ENCODE results near the gene SLC39A11.
"Not testable (repeated sequence)": the region's sequence is repeated elsewhere in the genome, so short reads cannot be mapped to it uniquely, and the experiment has no call there.

Gene SLC39A11

DNA sequence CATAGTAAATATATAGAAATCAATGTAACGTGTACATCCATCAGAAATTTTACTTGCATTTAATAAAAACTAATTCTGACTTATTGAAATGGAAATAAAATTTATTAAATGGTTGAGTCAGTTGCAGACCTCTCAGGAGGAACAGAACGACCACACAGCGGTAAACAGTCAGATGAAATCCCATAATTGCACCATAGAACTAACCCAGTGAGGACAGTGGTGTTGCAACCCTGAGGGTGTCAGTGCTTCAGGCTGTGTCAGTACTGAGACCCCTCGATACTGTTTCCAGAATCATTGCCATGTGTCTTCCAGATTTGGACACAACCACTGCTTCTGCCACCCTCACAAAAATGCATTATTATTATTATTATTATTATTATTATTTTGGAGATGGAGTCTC lies 43.3 kb upstream of the SLC39A11 start:
- DNase-seq (ENCODE audit: low read depth) = no peak
- no peak overlapping the region for H3K4me3 ChIP-seq (ENCODE audit: low read depth, low read length)
- TF ChIP-seq CTCF (conservative IDR thresholded peaks at IDR 0.05; ENCODE audit: low read depth, low read length) = no peak

- no peak overlapping the region for H3K4me3 ChIP-seq (ENCODE audit: low read depth, low read length)
- TF ChIP-seq CTCF (conservative IDR thresholded peaks at IDR 0.05; ENCODE audit: low read depth, low read length) = no peak
- DNase-seq (ENCODE audit: low read depth) = no peak
Measured at GRCh38 chr17:73133911-73134649, 41.6 kb upstream of the SLC39A11 start.

GRCh38 chr17:73132085-73132492 lies 39.6 kb upstream of the SLC39A11 start:
- H3K4me3 ChIP-seq (ENCODE audit: low read depth, low read length) = no peak overlapping the region
- DNase-seq (ENCODE audit: low read depth) = no peak
- no peak for TF ChIP-seq CTCF (conservative IDR thresholded peaks at IDR 0.05; ENCODE audit: low read depth, low read length)

GRCh38 chr17:73131439-73131838 lies 39.0 kb upstream of the SLC39A11 start:
- DNase-seq (ENCODE audit: low read depth); H3K4me3 ChIP-seq (ENCODE audit: low read depth, low read length): not testable (repeated sequence)

GRCh38 chr17:73130977-73131376 lies 38.5 kb upstream of the SLC39A11 start:
- no peak overlapping the region for H3K4me3 ChIP-seq (ENCODE audit: low read depth, low read length)
- DNase-seq (ENCODE audit: low read depth) = no peak
- no peak for TF ChIP-seq CTCF (conservative IDR thresholded peaks at IDR 0.05; ENCODE audit: low read depth, low read length)

DNA sequence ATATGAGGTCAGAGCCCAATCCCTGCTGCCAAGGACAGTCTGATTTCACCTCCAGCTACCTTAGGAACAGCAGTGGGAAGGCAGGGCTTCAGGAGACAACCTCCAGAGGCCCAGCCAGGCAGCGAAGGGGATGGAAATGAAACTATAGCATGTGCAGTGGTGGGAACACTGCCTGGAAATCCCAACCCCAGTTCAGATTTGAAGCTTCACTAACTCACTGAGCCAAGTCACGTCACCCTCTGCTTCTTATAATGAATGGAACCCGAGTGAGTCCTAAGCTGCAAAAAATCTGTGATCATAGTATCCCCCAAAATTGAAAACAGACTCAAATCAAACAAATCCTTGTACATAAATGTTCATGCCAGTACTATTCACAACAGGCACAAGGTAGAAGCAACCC lies 36.0 kb upstream of the SLC39A11 start:
- H3K4me3 ChIP-seq (ENCODE audit: low read depth, low read length) = no peak overlapping the region
- no peak for DNase-seq (ENCODE audit: low read depth)
- no peak for TF ChIP-seq CTCF (conservative IDR thresholded peaks at IDR 0.05; ENCODE audit: low read depth, low read length)

- no peak overlapping the region for H3K4me3 ChIP-seq (ENCODE audit: low read depth, low read length)
- no peak for DNase-seq (ENCODE audit: low read depth)
- peak; percentile 37 for TF ChIP-seq CTCF (conservative IDR thresholded peaks at IDR 0.05; ENCODE audit: low read depth, low read length)
Measured at GRCh38 chr17:73126716-73127473, 34.4 kb upstream of the SLC39A11 start.
